IPS DF 4.7 (cell line): Measurements from ENCODE around the gene GABBR2.

ENCODE experiments used
- DNase-seq: peaks from one replicate; pipeline ENCODE4 v3.0.0-alpha.2; 2013; ENCODE audit warnings: low spot score; ENCODE audit errors: extremely low read depth

The GABBR2 gene

GRCh38 chr9:98323831-98324135 lies 385.0 kb downstream of the GABBR2 start:
- DNase-seq = no peak

DNA sequence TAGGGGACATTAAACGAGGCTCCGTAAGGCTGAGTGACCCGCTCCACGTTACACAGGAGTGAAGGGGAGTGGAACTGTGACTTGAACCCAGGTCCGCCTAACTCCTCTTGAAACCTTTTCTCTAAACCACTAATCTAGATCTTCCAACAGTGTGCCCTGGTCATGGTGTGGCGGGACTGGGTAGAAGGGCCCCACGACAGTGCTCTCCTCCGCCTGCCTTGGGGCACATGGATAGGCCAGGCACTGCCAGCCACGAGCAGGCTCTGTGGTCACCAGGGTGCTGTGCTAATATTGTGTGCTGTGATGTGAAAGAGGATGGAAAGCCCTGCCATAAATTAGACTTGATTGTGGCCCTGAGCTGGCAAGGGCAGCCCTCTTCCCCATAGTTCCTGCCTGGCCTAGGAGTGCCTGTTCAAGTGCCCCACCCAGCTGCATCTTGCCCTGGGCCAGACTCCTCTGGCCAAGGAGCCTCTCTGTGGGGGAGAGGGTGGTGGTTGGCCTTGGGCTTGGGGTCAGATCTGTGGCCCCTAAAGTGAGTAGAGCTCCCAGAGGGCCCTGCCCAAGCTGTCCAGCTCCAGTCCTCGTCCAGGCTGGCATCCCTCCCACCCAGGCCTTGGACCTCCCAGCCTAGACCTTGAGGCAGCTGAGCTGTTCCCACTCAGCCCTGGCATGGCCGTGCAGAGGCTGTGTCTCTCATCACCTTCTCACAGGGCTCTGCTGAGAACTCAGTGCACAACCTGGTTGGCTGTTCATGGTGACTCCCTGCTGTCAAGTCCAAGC lies 385.5 kb downstream of the GABBR2 start:
- DNase-seq = no peak

DNA sequence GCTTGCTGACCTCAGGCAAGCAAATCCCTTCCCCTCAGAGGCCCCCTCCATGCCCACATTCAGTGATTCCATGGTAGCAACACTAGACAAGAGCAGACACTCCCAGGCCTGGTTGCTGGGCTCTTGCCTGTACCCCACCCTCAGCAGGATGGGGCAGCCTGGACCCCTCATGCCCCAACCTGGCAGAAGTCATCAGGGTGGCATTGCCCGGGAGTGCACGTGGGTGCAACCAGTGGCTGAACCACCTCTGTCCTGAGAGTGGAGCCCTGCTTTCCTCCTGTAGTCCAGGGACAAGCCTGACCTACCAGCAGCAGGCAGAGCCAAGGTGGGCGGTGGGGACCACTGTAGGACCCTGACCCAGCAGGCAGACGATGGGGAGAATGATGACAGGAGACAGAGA lies 387.5 kb downstream of the GABBR2 start:
- no peak for DNase-seq

GRCh38 chr9:98318834-98319478 lies 389.8 kb downstream of the GABBR2 start:
- no peak for DNase-seq

DNA sequence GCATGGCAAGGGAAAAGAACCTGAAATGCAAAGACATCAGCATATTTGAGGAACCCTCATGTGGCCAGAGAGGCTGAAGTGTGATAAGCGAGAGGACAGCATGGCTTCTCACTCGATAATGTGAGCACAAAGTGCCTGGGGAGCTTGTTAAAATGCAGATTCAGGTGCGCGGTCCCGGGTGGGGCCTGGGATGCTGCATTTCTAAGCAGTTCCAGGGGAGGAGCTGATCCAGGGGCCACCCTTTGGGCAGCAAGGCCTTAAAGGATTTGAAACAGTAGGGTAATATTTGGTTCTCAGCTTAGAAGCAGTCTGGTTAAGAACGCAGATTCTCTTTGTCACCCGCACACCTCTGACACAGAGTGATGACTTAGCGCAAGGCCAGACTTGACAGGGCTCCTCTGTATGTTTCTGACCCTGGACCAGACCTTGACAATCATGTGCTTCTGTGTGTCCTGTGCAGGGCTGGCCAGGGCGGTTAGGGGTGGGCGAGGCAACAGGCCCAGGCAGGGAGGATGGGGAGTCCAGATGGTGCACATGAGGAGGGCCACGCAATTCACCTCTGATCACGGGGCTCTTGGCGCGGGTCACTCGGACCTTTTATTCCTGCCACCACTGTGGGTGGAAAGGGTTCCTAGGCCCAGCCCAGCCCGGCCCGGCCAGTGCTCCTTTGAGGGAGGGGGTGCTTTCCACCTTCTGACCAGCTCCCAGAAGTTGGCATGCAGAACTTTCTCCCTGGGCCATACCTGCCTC lies 390.5 kb downstream of the GABBR2 start:
- no peak for DNase-seq

DNA sequence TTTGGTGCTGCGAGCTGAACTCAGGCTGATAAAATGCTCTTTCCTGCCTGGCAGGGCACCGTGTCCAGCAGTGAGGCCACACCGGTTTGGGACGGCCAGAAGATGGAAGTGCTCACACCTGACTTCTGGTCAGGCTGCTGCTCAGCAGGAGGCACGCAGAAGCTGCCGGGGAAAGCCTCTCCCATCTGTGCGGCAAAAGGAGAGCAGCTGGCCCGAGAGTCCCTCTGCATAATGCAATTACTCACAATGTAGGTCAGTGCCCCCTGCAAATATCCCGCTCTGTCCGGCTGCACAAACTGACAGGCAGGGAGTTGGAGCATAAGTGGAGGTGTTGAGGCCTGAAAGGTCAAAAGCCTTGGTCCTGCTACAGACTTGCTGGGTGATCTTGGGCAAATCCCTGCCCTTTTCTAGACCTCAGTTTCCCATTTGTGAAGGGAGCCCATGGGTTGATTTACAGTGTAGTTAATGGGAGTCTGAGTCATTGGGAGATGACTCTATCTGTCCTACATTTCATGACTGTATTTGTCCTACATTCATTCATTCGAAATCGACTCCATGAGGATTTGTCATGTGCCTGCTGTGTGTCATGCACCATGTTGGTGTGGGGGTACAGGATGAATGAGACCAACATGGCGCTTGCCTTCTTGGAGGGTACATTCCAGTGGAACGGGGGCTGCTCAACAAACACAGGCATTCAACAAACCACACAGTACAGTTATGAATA lies 391.4 kb downstream of the GABBR2 start:
- no peak for DNase-seq

DNA sequence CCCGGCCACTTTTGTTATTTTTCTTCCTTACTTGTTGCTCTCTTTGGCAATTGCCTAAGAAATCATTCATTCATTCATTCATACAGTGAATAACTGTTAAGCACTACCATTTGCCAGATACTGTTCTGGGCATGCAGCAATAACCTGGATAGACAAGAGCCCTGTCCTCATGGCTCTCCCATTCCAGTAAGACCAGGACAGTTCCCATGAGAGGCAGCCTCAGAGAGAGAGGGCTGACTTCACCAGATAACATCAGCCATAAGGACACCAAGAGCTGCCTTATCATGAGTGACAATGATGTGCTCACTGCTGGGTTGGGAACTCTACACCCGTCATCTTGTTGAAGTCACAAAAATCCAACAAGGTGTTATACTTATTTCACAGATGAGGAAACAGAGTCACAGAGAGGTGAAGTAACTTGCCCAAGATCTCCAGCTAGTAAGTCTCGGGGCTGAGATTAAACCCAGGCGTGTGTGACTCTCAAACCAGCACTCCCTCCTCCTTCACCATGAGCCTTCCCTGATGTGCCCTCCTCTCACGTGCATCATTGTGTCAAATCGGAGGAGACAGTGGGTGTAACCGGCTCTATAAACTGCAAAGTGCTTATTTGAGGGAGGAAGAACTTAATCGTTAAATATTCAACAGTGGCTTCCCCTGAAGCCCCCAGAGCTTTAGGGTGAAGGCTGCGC lies 392.1 kb downstream of the GABBR2 start:
- DNase-seq = no peak

- peak; percentile 84 for DNase-seq
These were observed 393.1 kb downstream of the GABBR2 start for GRCh38 chr9:98315551-98316060.

DNA sequence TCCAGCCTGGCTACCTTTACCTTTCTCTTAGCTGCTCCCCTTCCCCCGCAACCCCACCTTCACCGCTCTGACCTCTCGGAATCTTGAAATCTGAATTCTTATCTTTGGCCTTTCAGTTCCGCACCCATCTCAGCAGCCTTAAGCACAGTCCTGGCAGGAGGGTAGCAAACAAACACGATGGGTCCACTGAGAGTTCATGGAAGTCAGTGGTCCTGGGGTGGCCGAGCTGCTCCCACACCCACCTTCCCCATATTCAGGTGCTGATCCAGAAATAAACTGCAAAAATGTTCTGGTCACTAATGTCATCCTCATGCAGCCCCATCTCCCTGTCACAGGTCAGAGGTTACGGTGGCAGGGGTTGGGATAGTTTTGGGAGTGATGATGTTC lies 393.7 kb downstream of the GABBR2 start:
- DNase-seq = no peak

DNA sequence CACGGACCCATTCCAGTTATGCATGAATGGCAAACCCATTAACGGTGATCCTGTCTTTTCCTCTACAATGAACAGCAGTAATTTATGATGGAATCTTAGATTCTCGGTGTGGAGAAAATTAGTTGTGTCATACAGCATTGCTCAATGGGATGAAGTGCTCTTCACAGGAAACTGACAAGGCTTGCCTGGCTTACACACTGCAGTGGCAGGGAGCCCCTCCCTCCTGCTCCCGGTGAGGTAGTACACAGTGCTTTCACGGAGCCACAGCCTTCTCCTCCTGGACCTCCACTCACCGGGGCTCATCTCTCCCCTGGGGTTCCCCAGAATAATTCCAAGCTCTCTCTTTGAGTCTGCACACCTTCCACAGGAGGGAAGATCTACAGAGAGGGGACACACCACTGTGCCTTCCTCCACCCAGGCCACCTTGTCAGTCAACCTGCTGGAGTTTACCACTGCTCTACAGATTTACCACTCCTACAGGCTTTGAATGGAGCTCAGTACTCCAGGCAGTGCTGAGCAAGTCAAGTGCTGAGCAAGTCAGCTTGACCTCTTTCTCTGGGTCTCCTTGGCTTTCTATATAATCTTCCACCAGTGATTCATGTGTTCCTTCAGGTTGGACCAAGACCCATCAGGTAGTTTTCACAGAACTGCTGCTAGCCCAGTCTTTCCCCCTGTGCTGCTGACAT lies 394.2 kb downstream of the GABBR2 start:
- DNase-seq = no peak

GRCh38 chr9:98312365-98312764 lies 396.4 kb downstream of the GABBR2 start:
- DNase-seq = no peak

DNA sequence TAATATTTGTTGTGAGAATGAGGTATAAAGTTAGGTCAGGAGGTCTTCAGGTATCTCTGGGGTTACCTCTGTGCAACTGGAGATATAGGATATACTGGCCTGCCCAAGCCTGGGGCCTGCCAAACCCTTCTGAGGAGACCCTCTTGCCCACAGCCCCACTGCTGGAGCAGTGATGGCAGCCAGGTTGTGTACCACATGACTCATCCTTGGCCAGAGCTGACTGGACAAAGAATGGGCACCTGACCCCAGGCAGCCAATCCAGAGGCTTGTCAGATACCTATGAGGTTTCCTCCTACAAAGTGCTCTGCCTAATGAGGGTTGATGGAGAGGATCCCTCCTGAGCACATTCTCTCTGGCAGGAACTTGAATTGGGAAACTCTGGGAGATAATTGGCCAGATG lies 397.2 kb downstream of the GABBR2 start:
- DNase-seq = no peak

- DNase-seq = no peak
These were observed 397.9 kb downstream of the GABBR2 start for GRCh38 chr9:98310752-98311392.

- DNase-seq = no peak
These were observed 402.2 kb downstream of the GABBR2 start for GRCh38 chr9:98306384-98307145.

DNA sequence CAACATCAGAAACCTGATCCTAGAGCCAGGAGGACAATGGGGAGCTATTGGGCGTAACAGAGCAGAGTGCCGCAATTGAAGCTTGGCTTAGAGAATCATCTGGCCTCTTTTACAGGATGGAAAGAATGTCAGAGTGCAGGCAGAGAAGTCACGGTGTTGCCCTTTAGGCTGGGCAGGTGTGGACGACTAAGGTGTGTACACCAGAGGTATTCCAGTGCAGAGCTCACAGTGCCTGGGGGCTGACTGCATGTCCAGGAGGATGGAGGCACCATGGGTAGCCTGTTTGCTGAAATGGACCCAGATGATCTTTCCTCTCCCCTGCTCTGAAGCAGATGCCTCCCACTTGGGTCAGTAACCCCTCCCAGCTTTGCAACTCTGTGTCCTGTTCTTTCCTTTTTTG lies 404.4 kb downstream of the GABBR2 start:
- DNase-seq = no peak

- no peak for DNase-seq
These were observed 405.1 kb downstream of the GABBR2 start for GRCh38 chr9:98303633-98304125.

GRCh38 chr9:98302938-98303632 lies 405.6 kb downstream of the GABBR2 start:
- DNase-seq = no peak

DNA sequence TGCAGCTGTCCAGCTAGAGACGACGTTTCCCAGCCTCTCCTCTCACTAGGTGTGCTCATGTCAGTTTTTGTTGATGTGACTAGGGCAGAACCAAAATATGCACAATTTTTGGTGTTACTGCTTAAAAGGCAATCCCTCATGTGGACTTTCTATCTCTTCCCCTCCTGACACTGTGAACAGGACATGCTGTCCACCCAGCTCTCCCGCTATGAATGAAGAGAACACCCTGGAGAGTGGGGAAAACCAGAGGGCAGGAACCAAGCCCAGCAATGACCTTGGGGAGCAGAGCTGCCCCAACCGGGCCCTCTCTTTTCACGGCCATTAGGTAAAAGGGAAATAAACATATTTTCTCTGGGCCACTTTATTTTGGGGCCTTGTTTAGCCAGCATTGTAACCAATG lies 406.6 kb downstream of the GABBR2 start:
- DNase-seq = no peak

- DNase-seq = no peak
These were observed 408.1 kb downstream of the GABBR2 start for GRCh38 chr9:98300611-98301010.
